NCI-H2171 (cell line): ENCODE results near the gene HMGN4.
A peak's percentile ranks its signal among the peaks of the same experiment; 100 is the strongest.
"Not testable (repeated sequence)": the region's sequence is repeated elsewhere in the genome, so short reads cannot be mapped to it uniquely, and the experiment has no call there.

Experiments
- DNase-seq: peaks from one replicate; lab custom pipeline; 2025; lab: John Stamatoyannopoulos, UW

Gene HMGN4

GRCh38 chr6:26522486-26523228 lies 15.5 kb upstream of the HMGN4 start:
- DNase-seq = not testable (repeated sequence)

- not testable (repeated sequence) for DNase-seq
Observed at GRCh38 chr6:26524314-26524713, 13.9 kb upstream of the HMGN4 start.

- DNase-seq = no peak
Observed at GRCh38 chr6:26524722-26525370, 13.3 kb upstream of the HMGN4 start.

GRCh38 chr6:26525838-26526237 lies 12.3 kb upstream of the HMGN4 start:
- DNase-seq = no peak

GRCh38 chr6:26526928-26527327 lies 11.2 kb upstream of the HMGN4 start:
- no peak for DNase-seq

- DNase-seq = no peak
Observed at GRCh38 chr6:26530203-26530602, 8.0 kb upstream of the HMGN4 start.

- DNase-seq = no peak
Observed at GRCh38 chr6:26531897-26532296, 6.3 kb upstream of the HMGN4 start.

GRCh38 chr6:26532699-26533531 lies 5.3 kb upstream of the HMGN4 start:
- peak; percentile 65 for DNase-seq

- no peak for DNase-seq
Observed at GRCh38 chr6:26533532-26533931, 4.6 kb upstream of the HMGN4 start.

GRCh38 chr6:26534681-26535465 lies 3.3 kb upstream of the HMGN4 start:
- DNase-seq = peak; percentile 84

- no peak for DNase-seq
Observed at GRCh38 chr6:26536571-26537159, 1.5 kb upstream of the HMGN4 start.

GRCh38 chr6:26537160-26537845 lies 863 bp upstream of the HMGN4 start:
- DNase-seq = peak; percentile 74

- DNase-seq = no peak
Observed at GRCh38 chr6:26538572-26538902, 371 bp downstream of the HMGN4 start.

GRCh38 chr6:26539071-26539615 lies 977 bp downstream of the HMGN4 start:
- DNase-seq = no peak

GRCh38 chr6:26541579-26541978 lies 3.4 kb downstream of the HMGN4 start:
- DNase-seq = no peak

GRCh38 chr6:26543953-26544352 lies 5.8 kb downstream of the HMGN4 start:
- DNase-seq = no peak

GRCh38 chr6:26544473-26544872 lies 6.3 kb downstream of the HMGN4 start:
- DNase-seq = no peak

GRCh38 chr6:26545627-26546026 lies 7.5 kb downstream of the HMGN4 start:
- no peak for DNase-seq

GRCh38 chr6:26547363-26547762 lies 9.2 kb downstream of the HMGN4 start:
- not testable (repeated sequence) for DNase-seq

- no peak for DNase-seq
Observed at GRCh38 chr6:26550250-26550993, 12.3 kb downstream of the HMGN4 start.
